GM19099 (cell line): ENCODE results near the gene MAGI3.

Source experiments
- POLR2A ChIP-seq: IDR thresholded peaks from 3 replicates; pipeline ENCODE4 v1.6.1; 2011; ENCODE audit warnings: low read depth; ENCODE audit not compliant: insufficient read length; ENCODE audit errors: extremely low read depth

MAGI3 gene

DNA sequence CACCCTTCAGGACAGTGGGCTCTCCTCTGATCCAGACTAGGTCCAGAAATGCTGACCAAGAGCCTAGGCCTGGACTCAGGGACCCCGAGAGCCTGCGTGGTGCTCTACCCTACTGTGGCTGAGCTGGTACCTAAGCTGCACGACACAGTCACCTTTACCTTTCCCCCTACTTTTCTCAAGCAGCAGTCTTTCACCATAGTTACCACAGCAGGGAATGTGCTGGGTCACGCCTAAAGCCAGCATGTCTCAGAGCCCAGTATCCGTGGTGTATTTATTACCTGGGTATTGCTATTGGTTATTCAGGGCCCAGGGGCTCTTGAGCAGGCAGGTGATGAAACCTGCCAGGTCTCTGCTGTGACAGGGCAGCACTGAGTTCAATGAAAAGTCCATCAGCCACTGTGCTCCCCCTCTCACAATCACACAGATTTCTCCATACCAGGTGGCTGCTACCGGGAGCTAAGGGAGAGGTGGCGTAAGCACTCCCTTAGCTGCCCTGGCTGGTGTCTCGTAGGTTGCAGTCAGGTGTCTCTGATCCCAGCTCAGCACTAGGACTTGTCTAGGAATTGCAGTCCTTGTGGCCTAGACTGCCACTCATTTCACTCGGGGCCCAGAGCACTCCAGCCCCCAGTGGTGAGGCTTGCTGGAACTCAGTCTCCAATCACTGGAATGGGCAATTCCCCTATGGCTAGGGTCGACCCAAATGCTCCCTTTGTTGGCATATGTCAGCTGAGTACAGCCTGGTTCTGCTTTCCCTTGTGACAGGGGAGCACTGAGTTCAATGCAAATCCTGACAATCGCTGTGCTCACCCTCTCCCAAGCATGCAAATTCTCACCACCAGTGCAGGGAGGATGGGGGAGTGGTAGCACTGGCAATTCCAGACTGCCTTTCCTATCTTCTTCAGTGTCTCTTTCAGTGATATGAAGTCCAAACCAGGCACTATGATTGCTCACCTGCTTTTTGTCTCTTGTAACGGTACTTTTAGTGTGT is 240.3 kb downstream of the MAGI3 start:
- TF ChIP-seq POLR2A, result no peak

DNA sequence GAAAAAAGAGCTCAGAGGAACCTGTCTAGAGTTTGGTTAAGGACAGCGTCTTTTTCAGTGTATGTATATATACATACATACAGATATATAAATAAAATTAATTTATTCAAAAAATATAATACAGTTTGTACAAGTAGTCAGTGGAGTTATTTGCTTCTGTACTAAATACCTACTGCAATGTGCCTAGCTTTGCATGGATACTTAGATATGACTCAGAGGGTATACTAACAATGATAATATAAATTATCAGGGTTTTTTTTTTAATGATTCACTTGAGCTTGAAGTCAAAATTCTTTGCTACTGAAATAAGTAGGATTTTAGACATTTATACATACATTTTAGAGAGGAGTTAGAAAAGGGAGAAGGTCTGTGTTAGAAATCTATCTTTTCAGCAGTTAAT is 251.1 kb downstream of the MAGI3 start:
- no peak for TF ChIP-seq POLR2A

DNA sequence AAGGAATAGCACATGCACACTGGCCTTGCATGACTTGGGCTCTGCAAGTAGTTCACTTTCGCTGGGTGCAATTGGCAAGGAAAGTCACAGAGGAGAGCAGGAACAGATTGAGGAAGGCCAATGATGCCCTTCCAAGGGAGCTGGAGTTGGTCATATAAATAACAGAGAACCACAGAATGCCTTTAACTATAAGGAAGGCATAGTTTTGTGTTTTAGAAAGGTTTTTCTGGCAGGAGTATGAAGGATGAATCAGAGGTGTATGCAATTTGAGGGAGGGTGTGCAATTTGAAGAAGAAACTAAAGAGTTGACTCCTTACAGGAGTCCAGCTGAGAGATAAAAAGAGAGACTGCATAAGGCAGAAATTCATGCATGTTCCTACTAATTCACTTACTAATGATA is 256.8 kb downstream of the MAGI3 start:
- TF ChIP-seq POLR2A, result no peak

DNA sequence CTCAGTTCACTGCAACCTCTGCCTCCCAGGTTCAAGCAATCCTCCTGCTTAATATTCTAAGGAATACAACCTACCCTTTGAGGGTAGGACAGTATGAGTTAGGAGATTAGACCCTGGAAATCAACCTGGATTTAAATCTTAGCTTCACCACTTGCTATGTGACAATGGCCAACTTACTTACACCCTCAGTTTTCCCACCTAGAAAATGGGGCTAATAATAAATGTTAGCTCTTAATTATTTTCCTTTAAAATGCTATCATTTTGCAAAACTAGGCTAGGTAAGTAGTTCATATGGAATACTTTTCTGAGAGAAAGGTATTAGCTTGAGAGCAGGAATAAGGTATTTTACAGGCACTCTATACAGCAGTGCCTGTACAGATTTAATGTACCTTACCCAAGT is 258.2 kb downstream of the MAGI3 start:
- TF ChIP-seq POLR2A, result no peak

DNA sequence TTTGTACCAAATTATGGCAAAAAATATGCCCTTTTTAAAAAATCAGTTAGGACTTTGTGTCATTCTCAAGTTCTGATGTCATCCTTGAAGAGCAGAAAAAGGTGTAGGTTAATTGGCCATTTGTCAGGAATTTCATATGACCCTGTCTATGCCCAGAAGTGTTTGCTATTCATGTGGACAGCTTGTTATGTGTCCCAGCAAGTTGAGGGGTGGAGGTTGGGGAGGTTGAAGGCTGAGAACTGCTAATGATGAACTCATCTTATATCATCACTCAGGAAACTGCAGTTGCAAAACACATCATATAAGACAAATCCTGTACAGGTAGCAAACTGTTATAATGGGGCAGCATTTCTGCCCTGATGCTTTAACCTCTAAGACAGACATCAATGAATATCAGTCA is 262.5 kb downstream of the MAGI3 start:
- no peak for TF ChIP-seq POLR2A

DNA sequence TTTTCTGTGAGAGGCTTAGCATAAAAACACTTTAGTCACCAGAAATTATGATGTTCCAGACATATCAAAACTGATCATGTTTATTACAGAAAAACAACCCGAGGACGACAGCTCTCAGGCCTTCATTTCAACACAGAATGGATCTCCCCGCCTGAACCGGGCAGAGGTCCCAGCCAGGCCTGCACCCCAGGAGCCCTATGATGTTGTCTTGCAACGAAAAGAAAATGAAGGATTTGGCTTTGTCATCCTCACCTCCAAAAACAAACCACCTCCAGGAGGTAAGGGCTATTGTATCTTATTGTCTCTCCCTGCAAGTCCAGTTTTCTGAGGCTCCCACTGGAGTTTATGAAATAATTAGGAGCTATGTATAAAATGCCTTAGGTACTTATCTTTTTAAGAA is 263.4 kb downstream of the MAGI3 start:
- no peak for TF ChIP-seq POLR2A

DNA sequence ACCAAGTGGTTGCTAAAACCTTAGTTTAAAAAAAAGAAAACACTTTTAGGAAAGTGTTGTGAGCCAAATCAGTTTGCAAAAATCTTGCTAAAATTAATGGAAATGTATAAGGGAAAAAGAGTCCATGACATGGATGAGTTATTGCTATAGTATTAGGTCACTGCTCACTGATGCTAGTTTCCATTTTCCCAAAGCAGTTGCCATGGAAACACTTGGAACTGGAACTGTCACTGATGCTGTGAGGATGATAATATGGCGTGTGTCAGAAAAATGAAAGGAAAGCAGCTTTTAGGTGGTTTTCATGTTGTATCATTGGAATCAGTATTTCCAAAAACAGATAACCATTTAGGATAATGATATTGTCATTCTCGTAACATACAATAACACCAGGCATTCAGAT is 264.6 kb downstream of the MAGI3 start:
- no peak for TF ChIP-seq POLR2A

DNA sequence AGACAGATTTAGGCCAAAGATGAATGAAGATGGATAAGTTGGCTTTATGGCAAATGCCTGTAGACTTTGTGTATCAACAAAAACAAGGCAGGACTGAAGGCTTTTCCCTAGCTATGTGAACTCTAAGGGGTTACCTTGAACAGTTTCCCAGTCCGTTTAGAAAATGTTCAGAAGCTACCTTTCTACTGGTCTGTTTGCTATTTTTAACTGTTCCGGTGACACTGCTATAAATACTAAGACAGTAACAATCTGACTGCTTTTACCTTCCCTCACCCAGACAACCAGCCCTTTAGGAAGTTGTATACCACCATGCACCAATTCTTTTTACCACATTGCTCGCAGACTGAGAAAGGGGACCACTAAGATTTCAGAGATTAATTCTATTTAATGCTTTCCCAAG is 266.8 kb downstream of the MAGI3 start:
- TF ChIP-seq POLR2A, result no peak

DNA sequence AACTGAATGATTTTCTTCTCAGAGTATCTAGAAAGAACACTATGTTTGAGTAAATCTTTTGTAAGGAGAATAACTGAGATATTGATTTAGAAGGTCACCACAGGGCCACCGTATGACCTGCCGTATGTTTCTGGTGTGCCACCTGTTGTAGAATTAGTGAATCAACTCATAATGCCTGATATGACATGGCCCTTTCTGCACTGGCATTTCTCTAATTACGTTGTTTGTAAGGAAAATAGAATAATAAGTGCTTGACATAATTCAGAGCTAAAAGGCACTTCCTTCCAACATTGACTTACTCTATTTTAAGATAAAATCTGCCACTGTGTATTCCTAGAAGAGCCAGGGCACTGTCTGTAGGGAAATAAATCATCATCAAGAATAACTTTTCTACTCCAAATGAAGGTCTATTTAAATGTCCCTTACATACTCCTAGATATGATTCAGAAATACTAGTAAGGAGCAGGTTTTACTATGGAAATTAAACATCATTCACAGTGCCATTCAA is 267.3 kb downstream of the MAGI3 start:
- no peak for TF ChIP-seq POLR2A

DNA sequence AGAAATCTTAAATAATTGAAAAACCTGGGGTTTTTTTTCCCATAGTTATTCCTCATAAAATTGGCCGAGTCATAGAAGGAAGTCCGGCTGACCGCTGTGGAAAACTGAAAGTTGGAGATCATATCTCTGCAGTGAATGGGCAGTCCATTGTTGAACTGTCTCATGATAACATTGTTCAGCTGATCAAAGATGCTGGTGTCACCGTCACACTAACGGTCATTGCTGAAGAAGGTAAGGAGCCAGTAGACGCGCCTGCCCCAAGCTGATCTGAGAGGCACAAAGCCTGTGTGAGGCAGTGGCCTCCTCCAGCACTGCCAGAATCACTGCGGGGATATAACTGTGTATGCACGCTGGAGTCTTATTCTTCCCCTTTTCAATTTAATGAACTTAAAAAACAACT is 268.7 kb downstream of the MAGI3 start:
- no peak for TF ChIP-seq POLR2A

DNA sequence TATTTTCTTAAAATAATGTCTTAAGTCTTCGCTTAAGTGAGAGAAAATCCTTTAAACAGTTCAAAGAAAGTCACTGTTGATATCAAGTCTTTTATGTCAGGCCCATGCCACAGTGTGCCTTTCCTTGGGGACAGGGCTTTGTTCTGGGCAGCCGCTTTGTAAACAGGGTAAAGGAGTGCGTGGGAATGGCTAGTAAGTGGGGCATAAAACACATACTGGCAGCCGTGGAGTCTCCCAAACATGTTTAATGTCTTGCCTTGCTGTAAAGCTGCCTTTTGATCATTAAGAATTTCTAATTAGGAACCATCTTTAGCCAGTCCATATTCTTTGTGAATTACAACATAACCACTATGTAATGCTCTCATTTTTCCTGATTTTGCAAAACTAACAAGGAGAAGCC is 269.2 kb downstream of the MAGI3 start:
- TF ChIP-seq POLR2A, result no peak

DNA sequence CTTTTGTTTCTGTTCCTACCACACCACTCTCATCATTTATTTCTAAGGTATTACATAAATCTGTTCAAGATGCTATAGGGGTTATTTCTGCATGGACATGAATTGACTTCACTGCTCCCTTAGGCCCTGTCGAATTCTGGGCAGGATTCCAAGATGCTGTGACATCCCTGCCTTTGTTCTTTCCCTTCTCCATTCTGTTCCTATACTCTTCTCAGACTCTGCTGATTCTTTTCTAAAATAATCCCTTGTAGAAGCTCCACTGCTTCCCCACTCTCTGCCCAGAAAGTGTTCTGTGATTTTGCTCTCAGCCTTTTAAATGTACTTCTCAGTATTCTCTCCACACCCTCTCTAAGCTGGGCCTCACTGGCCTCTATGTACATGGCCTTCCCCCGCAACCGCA is 269.8 kb downstream of the MAGI3 start:
- TF ChIP-seq POLR2A, result no peak

DNA sequence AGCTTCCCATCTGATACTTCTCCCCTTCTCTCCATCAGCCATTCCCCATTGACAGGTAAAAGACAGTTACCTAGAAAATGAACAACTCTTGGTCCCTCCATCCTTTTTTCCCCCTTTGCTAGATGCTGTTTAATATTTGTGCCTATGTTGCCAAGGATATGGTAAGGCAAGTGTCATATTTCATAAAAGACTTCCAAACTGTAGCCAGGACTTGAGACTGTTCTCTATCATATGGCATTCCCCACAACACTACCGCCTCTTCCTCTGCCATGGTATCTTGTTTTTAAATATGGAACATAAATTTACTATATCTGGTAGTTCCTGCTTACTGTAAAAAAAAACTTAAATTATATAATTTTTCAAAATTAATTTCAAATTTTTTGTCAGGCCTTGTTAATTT is 271.8 kb downstream of the MAGI3 start:
- TF ChIP-seq POLR2A, result no peak

DNA sequence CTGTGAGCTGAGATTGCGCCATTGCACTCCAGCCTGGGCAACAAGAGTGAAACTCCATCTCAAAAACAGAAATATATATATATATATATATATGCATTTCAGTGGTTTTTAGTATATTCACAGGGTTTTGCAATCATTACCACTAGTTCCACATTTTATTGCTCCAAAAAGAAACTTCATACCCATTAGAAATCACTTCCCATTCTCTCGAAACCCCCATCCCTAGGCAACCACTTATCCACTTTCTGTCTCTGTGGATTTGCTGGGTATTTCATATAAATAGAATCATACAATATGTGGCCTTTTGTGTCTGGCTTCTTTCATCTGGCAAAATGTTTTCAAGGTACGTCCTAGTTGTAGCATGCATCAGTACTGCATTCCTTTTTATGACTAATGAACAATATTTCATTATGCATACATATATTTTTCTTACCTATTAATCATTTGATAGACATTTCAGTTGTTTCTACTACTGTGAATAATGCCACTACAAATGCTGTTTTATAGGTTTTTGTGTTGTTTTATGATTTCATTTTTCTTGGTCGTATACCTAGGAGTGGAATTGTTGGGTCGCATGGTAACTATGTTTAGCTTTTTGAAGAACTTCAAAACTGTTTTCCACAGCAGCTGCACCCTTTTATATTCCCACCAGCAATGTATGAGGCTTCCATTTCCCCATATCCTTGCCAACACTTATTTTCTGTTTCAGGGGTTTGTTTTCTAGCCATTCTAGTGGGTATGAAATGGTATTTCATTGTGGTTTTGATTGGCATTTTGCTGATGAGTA is 273.0 kb downstream of the MAGI3 start:
- TF ChIP-seq POLR2A, result no peak

DNA sequence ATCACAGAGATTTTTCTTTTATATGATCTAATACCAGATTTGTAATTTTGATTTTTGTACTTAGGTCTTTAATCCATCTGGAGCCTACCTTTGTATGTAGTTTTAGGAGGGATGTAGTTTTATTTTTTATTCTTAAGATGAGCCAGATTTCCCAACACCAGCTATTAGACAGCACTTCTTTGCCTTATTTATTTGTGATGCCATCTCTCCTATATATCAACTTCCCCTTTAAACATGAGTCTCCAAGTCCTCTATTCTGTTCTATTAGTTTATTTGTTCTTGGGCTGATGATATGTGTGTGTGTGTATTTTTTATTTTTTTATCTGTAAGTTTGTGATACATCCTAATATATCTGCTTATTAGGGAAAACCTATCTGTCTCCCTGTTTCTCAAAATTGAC is 274.8 kb downstream of the MAGI3 start:
- TF ChIP-seq POLR2A, result no peak

DNA sequence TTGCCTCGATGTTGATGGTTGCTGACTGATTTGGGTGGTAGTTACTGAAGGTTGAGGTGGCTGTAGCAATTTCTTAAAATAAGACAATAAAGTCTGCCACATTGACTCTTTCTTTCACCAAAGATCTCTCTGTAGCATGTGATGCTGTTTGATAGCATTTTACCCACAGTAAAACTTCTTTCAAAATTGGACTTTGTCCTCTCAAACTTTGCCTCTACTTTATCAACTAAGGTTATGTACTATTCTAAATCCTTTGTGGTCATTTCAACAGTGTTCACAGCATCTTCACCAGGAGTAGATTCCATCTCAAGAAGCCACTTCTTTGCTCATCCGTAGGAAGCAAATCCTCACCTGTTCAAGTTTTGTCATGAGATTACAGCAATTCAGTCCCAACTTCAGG is 275.8 kb downstream of the MAGI3 start:
- no peak for TF ChIP-seq POLR2A
